Measurements from ENCODE around the gene GRIP1. TPM values are rescaled to one million over a fixed set of nuclear protein-coding genes. Genes with fewer than 3 reads are reported as not detected.

The GRIP1 gene
- total and polyA plus RNA-seq, 2 of the 4 experiments (the other 2 are of a cell fraction): under 0.01 to 0.07 TPM

GRCh38 chr12:66539431-66539830, 139.4 kb downstream of the GRIP1 start:
- Histone ChIP-seq H3K9me1 (ENCODE audit: insufficient read depth, low read length) (no peaks in the 10 kb centered on the region), H3K4me3 (ENCODE audit: insufficient read depth, low read depth, low read length) (no peak overlapping the region), H3K27me3 (ENCODE audit: control insufficient read depth, insufficient read depth, low read length) (no peaks in the 10 kb centered on the region), H3K36me3 (ENCODE audit: control insufficient read depth, insufficient read depth, low read length) (no peaks in the 10 kb centered on the region), H4K20me1 (ENCODE audit: insufficient read depth, low read length) (no peaks in the 10 kb centered on the region), H2AK9ac (replicated peaks; ENCODE audit: low read depth, low read length, poor library complexity) (no peak overlapping the region), H2BK5ac (ENCODE audit: low read depth, low read length, poor library complexity, severe bottlenecking) (no peak overlapping the region), H4K91ac (ENCODE audit: insufficient read depth, low read depth, low read length) (no peak overlapping the region), H3K4me2 (ENCODE audit: low read depth, low read length) (no peak overlapping the region), H2AK5ac (ENCODE audit: low read depth, low read length) (no peak overlapping the region), H3K18ac (ENCODE audit: low read depth, low read length) (no peak overlapping the region), H4K8ac (ENCODE audit: low read depth in 2 of 2, low read length in 2 of 2) (no peak overlapping the region), H2BK20ac (ENCODE audit: low read depth, low read length) (no peak overlapping the region), H2BK15ac (ENCODE audit: low read depth, low read length) (no peak overlapping the region), H3K23ac (ENCODE audit: low read depth, low read length) (no peak overlapping the region), H3K9me3 (ENCODE audit: control insufficient read depth, insufficient read depth, low read length) (no peaks in the 10 kb centered on the region), H2BK120ac (ENCODE audit: low read depth, low read length) (no peak overlapping the region), H3K79me1 (ENCODE audit: low read depth in 1 of 2, low read length in 2 of 2) (no peaks in the 10 kb centered on the region), H3K27ac (ENCODE audit: insufficient read depth, low read length) (no peak overlapping the region), H2AFZ (replicated peaks; ENCODE audit: low read length, poor library complexity) (no peak overlapping the region), H3K4me1 (ENCODE audit: control insufficient read depth, insufficient read depth, low read length) (no peaks in the 10 kb centered on the region), H3K4ac (ENCODE audit: low read depth, low read length) (no peak overlapping the region), H4K5ac (ENCODE audit: low read depth, low read length) (no peak overlapping the region), H3K9ac (ENCODE audit: low read depth, low read length) (no peak overlapping the region), H3K14ac (replicated peaks; ENCODE audit: low read depth, low read length) (no peak overlapping the region), H3K56ac (ENCODE audit: extremely low read depth, insufficient read depth, low read length) (no peak overlapping the region)
- intact Hi-C loops (cut with micrococcal nuclease): no loop called here
- dilution Hi-C loops (cut with HindIII; ENCODE audit: low sequenced_read_pairs, unreplicated experiment): no loop called here
- in situ Hi-C loops (cut with MboI; ENCODE audit: low sequenced_read_pairs): no loop called here
- DNase-seq (no peak), ATAC-seq (ENCODE audit: low read depth) (no peak)
- no TSS peak for BruUV-seq (replicated peaks)
- CTCF ChIA-PET: no interaction called here
- POLR2A ChIA-PET (ENCODE audit: unreplicated experiment): interaction anchor here (0.6 kb wide), 1 partner anchor 37 kb away, joined by 6 read pairs; no protein-coding TSS in a partner anchor
- TF ChIP-seq FOS (IDR thresholded peaks at IDR 0.05; ENCODE audit: low read depth, low read length) (no peak), CTCF (conservative IDR thresholded peaks at IDR 0.05; ENCODE audit: low read depth, low read length) (no peak), MXI1 (IDR thresholded peaks at IDR 0.05; ENCODE audit: borderline replicate concordance, low read depth, low read length) (no peak), SMC3 (IDR thresholded peaks at IDR 0.05; ENCODE audit: low read depth, low read length) (no peak), ELK1 (IDR thresholded peaks at IDR 0.05; ENCODE audit: borderline replicate concordance, low read depth, low read length) (no peak), CEBPB (IDR thresholded peaks at IDR 0.05; ENCODE audit: low read depth, low read length) (no peak)
